Superior temporal gyrus (tissue), 1 donor: Measurements from ENCODE around the gene PDE1A.

Experiments
- DNase-seq: peaks from one replicate; pipeline ENCODE4 v3.0.0-alpha.2; 2016; ENCODE audit errors: extremely low spot score

PDE1A gene

DNA sequence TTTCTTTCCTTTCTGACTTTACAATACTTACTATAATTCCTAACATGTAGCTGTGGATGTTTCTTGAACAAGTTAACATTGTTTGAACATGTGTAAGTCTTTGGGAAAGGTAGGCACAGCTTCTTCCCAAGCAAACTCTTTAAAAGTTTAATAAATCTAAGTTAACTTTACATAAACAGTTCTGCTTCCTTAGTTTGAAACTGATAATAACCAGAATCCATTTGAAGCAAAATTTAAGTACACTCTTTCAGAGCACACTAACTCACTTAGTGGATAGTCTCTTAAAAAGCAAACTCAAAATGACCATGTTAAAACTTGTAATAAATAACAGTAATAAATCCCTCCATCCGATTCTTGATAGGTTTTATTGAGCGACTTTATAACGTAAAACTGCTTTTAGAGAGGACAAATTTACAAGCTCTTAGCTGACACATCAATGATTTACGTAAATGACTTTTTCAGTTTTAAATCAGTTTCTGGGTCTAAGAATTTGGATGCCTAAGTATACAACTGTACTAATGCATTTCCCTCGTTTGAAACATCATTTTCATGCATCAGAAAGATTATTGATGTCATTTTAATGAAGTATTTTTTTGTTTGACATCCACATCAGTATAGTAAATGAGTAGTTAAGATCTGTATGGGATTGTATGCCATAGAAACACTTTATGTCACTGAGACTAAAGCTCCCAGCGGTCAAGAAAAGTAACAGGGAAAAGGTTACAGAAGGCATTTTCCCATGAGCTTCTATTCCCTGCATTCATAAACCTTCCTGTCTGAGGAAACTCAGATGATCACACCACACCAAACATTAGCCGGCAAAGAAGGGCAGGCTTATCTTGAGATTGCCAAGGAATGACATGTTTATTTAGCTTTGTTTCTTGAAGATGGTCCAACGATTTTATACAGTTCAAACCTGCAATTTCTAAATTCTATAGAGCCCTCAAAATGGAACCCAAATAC is 67.5 kb downstream of the PDE1A start:
- no peak for DNase-seq

- DNase-seq: no peak
Observed at GRCh38 chr2:182358601-182359000, 68.2 kb downstream of the PDE1A start.

- no peak for DNase-seq
Observed at GRCh38 chr2:182355815-182356214, 71.0 kb downstream of the PDE1A start.

DNA sequence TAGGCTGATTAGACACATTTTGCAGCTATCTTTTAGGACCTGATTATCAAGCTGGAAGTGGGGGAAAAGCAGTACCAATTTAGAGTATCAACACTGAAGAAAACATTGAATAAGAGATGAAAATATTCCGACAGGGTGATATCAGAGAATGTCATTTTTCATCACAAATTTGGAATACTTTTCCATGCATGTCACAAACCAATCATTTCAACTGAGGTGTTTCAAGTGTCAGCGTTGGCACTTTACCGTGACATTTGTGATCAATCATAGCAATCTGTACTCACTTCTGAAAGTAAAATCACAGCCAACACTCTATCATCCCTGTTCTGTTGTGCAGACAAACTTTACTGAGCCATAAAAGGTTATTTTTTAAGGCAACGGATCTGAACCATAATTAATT is 75.4 kb downstream of the PDE1A start:
- DNase-seq: no peak

DNA sequence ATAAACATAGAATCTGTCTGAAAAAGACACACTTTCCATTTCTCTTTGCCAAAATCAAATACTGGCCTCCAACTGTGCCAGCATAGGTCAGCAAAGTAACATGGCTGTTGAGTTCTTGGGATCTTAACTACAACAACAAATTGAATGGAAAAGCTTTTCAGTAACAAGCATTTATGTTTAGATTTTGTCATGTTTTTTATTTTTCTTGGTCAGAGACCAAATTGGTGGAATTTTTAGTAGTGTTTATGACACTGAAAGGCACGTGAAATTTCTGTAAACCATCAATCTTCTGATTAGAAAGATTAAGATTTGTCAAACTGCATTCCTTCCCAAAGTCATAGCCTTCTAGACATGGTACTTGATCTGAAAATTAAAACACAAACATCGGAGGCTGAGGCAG is 77.6 kb downstream of the PDE1A start:
- no peak for DNase-seq

DNA sequence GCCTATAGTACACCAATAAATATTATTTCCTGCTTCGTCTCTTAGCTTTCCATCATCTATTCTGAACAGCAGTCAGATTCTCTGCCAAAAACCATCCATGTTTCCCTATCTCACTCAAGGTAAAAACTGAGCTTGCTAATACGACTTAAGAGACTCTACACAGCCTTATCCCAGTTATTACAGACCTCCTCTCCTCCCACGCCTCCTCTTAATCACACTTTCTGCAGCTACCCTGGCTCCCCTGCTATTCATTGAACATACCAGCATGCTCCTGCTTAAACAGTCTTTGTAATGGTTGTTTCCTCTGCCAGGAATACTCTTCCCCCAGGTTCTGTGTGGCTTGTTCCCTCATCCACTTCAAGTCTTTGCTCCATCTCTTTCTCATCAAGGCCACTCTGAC is 81.5 kb downstream of the PDE1A start:
- no peak for DNase-seq

- DNase-seq: no peak
Observed at GRCh38 chr2:182330451-182331305, 96.2 kb downstream of the PDE1A start.

DNA sequence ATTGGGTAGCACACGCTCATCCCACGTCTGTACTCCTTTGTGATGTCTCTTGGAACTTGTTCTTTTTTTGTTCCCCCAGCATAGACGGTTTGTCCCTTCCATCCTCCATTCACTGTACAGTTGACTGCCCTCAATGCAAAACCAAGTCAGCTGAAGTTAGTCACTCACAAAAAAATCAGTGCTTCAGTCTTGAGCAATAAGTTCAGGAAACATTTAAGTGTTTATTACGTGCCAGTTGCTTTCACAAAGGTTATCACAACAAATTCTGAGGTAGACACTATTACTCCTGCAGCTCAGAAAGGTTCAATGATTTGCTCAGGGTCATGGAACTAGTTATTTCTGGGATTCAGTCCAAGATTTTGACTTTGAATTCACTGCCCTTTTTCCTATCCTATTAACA is 102.2 kb downstream of the PDE1A start:
- DNase-seq: no peak

DNA sequence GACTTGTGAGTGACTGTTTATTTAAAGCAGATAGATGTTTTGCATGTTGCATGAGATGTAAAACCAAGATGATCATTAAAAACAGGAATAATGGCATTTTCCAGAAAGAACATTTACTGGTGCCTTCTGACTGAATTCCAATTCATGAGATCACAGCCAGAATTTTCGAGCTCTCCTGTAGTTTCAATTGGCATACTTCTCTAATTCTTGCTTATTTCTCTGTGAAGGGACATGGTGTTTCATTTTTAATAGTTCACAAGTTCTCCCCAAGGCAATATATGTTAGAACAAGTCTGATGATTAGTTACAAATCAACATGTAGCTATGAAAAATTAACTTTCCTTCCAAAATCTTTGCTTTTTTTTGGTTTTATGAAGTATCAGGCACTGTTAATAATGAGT is 105.7 kb downstream of the PDE1A start:
- no peak for DNase-seq

DNA sequence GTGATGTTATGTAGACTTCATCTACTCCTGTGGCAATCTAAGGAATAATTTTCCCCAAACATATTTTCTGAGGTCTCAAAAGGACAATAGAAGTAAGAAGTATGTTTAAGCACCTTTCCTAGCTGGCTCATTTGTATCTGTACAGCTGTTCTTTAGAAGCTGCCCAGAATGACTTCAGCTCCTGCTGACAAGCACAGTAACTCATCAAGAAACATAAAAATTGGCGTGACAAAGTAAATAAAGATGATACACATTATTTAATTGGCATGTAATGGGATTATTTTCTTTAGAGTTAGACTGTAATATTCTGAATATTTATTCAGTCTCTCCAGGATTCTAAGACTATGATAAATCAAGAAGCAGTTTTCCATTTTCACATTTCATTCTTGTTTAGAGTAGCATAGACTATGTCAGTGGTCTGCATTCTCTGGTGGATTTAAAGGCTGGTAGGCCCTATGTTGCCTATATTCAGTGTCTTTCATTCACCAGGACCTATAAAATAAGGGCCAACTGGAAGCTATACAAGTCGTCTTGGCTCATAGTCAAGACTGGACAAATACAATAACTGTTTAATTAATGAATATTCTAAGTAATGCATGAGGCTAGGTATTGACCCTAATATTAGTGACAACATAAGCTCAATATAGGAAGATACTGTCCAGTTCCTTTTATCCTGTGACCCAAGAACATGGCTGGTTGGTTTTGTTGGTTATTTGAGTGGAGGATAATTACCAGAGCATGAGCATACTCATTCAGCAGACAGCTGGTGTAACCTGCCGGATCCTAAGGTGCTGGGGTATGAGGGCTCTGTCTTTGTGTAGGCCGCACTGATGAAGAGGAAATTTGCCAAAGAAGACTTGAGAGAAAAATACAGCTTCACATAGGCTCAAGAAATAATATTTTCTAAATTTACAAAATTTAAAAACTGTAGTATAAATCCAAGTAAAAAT is 107.0 kb downstream of the PDE1A start:
- DNase-seq: no peak

DNA sequence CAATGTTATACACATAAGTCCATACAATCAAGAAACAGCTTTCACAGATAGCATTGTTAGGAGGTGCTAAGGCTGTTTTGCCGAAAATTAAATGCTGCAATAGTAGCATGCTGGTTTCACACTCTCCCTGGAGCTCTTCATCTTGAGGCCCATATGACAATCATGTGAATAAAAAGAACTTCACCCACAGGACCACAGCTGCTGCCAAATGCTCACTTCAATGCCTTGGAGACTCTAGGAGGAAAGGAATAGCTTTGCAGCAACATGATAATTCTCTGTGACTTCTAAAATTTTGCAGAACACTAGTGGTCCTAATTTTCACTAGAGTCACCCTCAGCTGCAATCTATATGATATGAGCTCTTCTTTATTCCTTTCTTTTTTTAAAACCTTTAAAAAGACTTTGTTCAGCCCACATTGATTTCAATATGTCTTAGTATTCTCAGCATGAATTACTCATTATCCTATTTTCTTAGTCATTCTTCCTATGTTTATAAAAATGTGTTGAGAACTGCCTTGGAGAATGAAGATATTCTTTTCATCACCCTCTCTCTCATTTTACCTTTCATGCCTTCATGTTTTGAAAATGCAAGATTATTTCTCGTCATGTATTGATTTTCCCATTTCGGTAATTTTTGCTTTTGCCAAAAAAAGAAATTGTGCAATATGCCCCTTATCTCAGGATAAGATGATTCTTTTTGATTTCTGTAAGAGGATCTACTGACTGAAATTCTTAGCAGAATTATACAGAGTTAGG is 108.2 kb downstream of the PDE1A start:
- peak; percentile 58 for DNase-seq

- DNase-seq: no peak
Observed at GRCh38 chr2:182316950-182317349, 109.9 kb downstream of the PDE1A start.

GRCh38 chr2:182302972-182303371 is 123.9 kb downstream of the PDE1A start:
- no peak for DNase-seq

DNA sequence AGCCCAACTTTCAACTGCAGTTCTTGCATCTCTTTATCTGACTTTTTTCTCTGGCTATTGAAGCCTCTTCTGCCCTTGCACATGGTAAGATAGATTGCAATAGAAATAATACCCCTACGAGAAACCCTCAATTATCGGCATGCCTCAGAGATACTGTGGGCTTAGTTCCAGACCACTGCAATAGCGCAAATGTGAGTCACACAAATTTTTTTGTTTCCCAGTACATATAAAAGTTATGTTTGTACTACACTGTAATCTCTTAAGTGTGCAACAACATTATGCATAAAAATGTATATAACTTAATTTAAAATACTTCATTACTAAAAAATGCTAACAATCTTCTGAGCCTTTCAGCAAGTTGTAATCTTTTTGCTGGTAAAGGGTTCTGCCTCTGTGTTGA is 124.7 kb downstream of the PDE1A start:
- DNase-seq: no peak

GRCh38 chr2:182301093-182301492 is 125.7 kb downstream of the PDE1A start:
- no peak for DNase-seq

- no peak for DNase-seq
Observed at GRCh38 chr2:182300608-182301007, 126.2 kb downstream of the PDE1A start.

DNA sequence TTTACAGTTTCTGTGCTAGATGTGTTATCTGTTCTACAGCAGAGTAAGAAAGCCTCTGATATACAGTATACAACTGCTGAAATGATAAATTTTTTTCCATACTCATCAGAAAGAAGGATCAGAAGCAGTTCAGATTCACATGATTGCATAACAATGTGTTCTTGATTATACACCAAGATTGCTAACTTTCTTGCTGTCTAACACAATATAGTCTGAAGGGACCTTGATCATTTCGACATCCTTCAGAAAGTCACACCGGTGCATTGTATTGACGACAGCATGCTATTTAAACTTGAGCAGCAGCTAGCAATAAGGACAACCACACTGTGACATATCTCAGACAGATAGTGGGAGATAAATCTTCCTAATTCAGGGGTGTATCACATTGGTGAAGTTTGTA is 127.2 kb downstream of the PDE1A start:
- no peak for DNase-seq

GRCh38 chr2:182298456-182298855 is 128.4 kb downstream of the PDE1A start:
- DNase-seq: no peak

GRCh38 chr2:182291296-182291695 is 135.5 kb downstream of the PDE1A start:
- DNase-seq: no peak

DNA sequence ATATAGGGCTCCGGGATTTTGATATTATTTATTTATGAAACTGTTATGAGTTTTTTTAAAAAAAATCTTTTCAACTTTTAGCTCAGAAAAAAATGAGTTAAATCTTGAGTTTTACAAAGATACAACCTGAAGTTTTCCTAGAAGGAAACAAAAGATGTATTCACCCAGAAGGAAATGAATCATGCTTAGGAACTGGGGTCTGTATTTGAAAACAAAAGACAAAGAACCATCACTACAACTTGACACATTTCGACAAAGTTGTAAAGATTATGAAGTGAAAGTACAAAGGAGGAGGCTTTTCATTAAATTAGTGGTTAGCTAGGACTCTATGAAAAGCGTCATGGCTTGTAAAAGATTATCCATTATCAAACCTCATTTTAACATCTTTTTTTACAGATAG is 143.3 kb downstream of the PDE1A start:
- no peak for DNase-seq

DNA sequence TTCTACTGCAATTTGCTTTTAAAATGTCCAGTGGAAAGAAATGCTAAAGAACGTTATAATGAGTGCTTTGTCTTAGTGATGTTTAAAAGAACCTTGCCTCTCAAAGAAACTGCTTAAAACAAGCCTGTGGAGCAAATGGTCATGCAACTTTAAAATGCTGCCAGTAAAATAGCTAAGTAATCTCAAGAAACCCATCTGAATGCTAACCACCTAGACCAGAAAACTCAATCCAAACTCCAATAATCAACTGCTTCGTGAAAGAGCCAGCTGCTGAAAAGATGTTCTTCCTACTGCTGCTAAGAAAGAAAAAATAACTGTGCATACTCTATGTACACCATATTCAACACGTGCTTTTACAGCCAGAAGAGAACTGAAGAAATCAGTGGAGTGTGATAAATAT is 145.6 kb downstream of the PDE1A start:
- peak; percentile 43 for DNase-seq
